Type B pancreatic cell (in vitro differentiated cells): ENCODE measurements around the gene UGCG. TPM values are rescaled to one million over a fixed set of nuclear protein-coding genes. Genes with fewer than 3 reads are reported as not detected.
A peak's percentile ranks its signal among the peaks of the same experiment; 100 is the strongest.

Source experiments
- DNase-seq: peaks from one replicate; pipeline ENCODE4 v3.0.0; 2021; ENCODE audit warnings: mixed read lengths; ENCODE audit not compliant: unreplicated experiment; ENCODE audit errors: extremely low spot score
- H3K27ac Mint-ChIP-seq: 2 replicates; pipeline ENCODE4 v1.8.0; 2021; ENCODE audit warnings: mild to moderate bottlenecking, mixed read lengths
- H3K27me3 Mint-ChIP-seq: 2 replicates; pipeline ENCODE4 v1.8.0; 2021; ENCODE audit warnings: mixed read lengths
- H3K36me3 Mint-ChIP-seq: 2 replicates; pipeline ENCODE4 v1.8.0; 2021; ENCODE audit warnings: mixed read lengths
- H3K4me1 Mint-ChIP-seq: one replicate; pipeline ENCODE4 v1.8.0; 2021; ENCODE audit warnings: mixed read lengths; ENCODE audit not compliant: unreplicated experiment
- H3K4me3 Mint-ChIP-seq: 2 replicates; pipeline ENCODE4 v1.8.0; 2021; ENCODE audit warnings: mild to moderate bottlenecking, mixed read lengths
- H3K9me3 Mint-ChIP-seq: 2 replicates; pipeline ENCODE4 v1.8.0; 2021; ENCODE audit warnings: mixed read lengths
- CTCF ChIP-seq: fragments of 200-600 bp; sonication (generic); conservative IDR thresholded peaks from 2 replicates; pipeline ENCODE4 v1.5.0; 2021; ENCODE audit warnings: antibody characterized with exemption, mild to moderate bottlenecking
- total RNA-seq: library from RNA; stranded (reverse); gene quantifications from 2 replicates; pipeline ENCODE4 v1.2.1, GENCODE V29; 2021; ENCODE audit warnings: low replicate concordance

The UGCG gene
- total RNA-seq, 1 donor from 2014 or later, result 28.3 TPM

GRCh38 chr9:111963995-111964394 is 67.4 kb downstream of the UGCG start:
- H3K27ac Mint-ChIP-seq, result no peak overlapping the region
- H3K36me3 Mint-ChIP-seq, result no peaks in the 10 kb centered on the region
- TF ChIP-seq CTCF, result no peak
- no peaks in the 10 kb centered on the region for H3K27me3 Mint-ChIP-seq
- DNase-seq, result no peak
- H3K4me1 Mint-ChIP-seq, result peaks cover 15% of the 10 kb centered on the region
- no peak overlapping the region for H3K4me3 Mint-ChIP-seq
- no peaks in the 10 kb centered on the region for H3K9me3 Mint-ChIP-seq

- Mint-ChIP-seq H3K9me3 (no peaks in the 10 kb centered on the region), H3K27ac (peak overlapping the region; percentile 44), H3K4me3 (no peak overlapping the region), H3K4me1 (peaks cover 13% of the 10 kb centered on the region), H3K36me3 (no peaks in the 10 kb centered on the region), H3K27me3 (no peaks in the 10 kb centered on the region)
- no peak for TF ChIP-seq CTCF
- no peak for DNase-seq
These were observed 69.0 kb downstream of the UGCG start for GRCh38 chr9:111965566-111966019.

- no peak overlapping the region for H3K27ac Mint-ChIP-seq
- H3K27me3 Mint-ChIP-seq, result no peaks in the 10 kb centered on the region
- H3K36me3 Mint-ChIP-seq, result no peaks in the 10 kb centered on the region
- H3K4me1 Mint-ChIP-seq, result peaks cover 9% of the 10 kb centered on the region
- DNase-seq, result no peak
- no peak overlapping the region for H3K4me3 Mint-ChIP-seq
- no peak for TF ChIP-seq CTCF
- H3K9me3 Mint-ChIP-seq, result no peaks in the 10 kb centered on the region
These were observed 69.6 kb downstream of the UGCG start for GRCh38 chr9:111966124-111966723.

- H3K9me3 Mint-ChIP-seq, result no peaks in the 10 kb centered on the region
- H3K4me3 Mint-ChIP-seq, result no peak overlapping the region
- no peak for DNase-seq
- H3K36me3 Mint-ChIP-seq, result no peaks in the 10 kb centered on the region
- H3K27ac Mint-ChIP-seq, result no peak overlapping the region
- TF ChIP-seq CTCF, result no peak
- peaks cover 4% of the 10 kb centered on the region for H3K4me1 Mint-ChIP-seq
- H3K27me3 Mint-ChIP-seq, result no peaks in the 10 kb centered on the region
These were observed 70.3 kb downstream of the UGCG start for GRCh38 chr9:111966861-111967291.

GRCh38 chr9:111967621-111968020 is 71.0 kb downstream of the UGCG start:
- no peak for DNase-seq
- TF ChIP-seq CTCF, result no peak

GRCh38 chr9:111969061-111969460 is 72.4 kb downstream of the UGCG start:
- Mint-ChIP-seq H3K27me3 (no peaks in the 10 kb centered on the region), H3K4me3 (no peak overlapping the region), H3K9me3 (no peaks in the 10 kb centered on the region), H3K36me3 (no peaks in the 10 kb centered on the region), H3K27ac (no peak overlapping the region), H3K4me1 (peaks cover 4% of the 10 kb centered on the region)
- no peak for TF ChIP-seq CTCF
- no peak for DNase-seq

More at GRCh38 chr9:111967621-111968020, 71.0 kb downstream of the UGCG start:
- H3K9me3 Mint-ChIP-seq, result no peaks in the 10 kb centered on the region
- H3K4me3 Mint-ChIP-seq, result no peak overlapping the region
- no peak overlapping the region for H3K27ac Mint-ChIP-seq
- no peaks in the 10 kb centered on the region for H3K36me3 Mint-ChIP-seq
- peaks cover 4% of the 10 kb centered on the region for H3K4me1 Mint-ChIP-seq
- no peaks in the 10 kb centered on the region for H3K27me3 Mint-ChIP-seq
